Tongue (tissue), 2 donors: ENCODE data around the gene BICRAL. TPM values are rescaled to one million over a fixed set of nuclear protein-coding genes. Genes with fewer than 3 reads are reported as not detected.
"Not testable (repeated sequence)": the region's sequence is repeated elsewhere in the genome, so short reads cannot be mapped to it uniquely, and the experiment has no call there.

ENCODE experiments used
- DNase-seq: peaks from one replicate; pipeline ENCODE4 v3.0.0-alpha.2; 2015
- total RNA-seq: library from RNA; depleted of rRNA; stranded (reverse); fragments of >200 nt; gene quantifications from one replicate; pipeline ENCODE4 v1.2.3, GENCODE V29; 2014

BICRAL gene, protein sequence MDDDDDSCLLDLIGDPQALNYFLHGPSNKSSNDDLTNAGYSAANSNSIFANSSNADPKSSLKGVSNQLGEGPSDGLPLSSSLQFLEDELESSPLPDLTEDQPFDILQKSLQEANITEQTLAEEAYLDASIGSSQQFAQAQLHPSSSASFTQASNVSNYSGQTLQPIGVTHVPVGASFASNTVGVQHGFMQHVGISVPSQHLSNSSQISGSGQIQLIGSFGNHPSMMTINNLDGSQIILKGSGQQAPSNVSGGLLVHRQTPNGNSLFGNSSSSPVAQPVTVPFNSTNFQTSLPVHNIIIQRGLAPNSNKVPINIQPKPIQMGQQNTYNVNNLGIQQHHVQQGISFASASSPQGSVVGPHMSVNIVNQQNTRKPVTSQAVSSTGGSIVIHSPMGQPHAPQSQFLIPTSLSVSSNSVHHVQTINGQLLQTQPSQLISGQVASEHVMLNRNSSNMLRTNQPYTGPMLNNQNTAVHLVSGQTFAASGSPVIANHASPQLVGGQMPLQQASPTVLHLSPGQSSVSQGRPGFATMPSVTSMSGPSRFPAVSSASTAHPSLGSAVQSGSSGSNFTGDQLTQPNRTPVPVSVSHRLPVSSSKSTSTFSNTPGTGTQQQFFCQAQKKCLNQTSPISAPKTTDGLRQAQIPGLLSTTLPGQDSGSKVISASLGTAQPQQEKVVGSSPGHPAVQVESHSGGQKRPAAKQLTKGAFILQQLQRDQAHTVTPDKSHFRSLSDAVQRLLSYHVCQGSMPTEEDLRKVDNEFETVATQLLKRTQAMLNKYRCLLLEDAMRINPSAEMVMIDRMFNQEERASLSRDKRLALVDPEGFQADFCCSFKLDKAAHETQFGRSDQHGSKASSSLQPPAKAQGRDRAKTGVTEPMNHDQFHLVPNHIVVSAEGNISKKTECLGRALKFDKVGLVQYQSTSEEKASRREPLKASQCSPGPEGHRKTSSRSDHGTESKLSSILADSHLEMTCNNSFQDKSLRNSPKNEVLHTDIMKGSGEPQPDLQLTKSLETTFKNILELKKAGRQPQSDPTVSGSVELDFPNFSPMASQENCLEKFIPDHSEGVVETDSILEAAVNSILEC
- total RNA-seq: 16.6 TPM

DNA sequence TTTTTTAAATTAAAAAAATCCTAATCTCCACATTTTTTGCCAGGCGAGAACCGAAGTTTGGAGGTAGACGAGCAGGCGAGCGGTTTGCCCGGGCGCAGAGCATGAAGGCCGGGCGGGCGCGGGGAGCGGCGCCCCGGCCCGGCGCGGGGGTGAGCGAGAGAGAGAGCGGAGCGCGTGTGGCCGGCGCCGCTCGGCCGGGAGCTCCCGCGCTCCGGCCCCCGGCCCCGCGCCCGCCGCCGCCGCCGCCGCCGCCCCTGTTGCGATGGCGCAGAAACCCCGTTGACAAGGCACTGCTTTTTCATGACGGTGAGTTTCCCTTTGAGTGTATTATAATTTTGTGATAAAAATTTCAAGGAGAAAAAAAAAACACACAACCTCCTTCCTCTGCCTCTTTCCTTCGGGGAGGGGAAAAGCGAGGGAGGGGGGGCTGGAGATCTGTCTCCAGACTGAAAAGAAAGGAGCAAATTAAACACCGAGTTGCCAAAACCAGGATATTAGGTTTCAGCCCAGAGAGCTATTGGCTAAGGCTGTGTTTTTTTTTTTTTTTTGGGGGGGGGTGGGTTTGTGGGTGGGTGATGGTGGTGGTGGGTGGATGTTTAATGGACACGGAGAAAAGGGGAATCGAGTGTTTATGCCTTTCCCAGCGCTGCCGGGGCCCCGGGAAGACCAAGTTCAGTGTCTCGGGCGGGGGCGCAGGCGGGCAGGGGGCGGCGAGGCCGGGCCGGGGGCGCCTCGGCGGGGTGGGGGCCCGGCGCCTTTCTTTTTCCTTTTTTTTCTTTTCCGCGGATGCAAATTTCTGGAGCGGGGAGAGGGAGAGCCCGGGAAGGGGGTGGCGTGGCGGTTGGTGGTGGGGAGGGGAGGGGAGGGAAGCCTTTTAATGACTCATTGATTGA, at the start of gene BICRAL:
Gene BICRAL, plus strand, starts transcription at position 257 of the 893 bp plus-strand sequence. CDS start 39,971 bp downstream, outside the sequence.
- DNase-seq: peak; percentile 94

DNA sequence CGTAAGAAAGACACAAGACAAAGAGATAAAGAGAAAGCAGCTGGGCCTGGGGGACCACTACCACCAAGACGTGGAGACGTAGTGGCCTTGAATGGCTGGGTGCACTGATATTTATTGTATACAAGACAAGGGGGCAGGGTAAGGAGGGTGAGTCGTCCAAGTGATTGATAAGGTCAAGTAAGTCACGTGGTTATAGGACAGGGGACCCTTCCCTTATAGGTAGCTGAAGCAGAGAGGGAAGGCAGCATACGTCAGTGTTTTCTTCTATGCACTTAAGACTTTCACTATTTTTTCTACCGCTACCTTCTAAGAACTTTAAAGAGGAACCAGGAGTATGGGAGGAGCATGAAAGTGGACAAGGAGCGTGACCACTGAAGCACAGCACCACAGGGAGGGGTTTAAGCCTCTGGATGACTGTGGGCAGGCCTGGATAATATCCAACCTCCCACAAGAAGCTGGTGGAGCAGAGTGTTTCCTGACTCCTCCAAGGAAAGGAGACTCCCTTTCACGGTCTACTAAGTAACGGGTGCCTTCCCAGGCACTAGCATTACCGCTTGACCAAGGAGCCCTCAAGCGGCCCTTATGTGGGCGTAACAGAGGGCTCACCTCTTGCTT, 47.9 kb upstream of the BICRAL start:
- DNase-seq: not testable (repeated sequence)

DNA sequence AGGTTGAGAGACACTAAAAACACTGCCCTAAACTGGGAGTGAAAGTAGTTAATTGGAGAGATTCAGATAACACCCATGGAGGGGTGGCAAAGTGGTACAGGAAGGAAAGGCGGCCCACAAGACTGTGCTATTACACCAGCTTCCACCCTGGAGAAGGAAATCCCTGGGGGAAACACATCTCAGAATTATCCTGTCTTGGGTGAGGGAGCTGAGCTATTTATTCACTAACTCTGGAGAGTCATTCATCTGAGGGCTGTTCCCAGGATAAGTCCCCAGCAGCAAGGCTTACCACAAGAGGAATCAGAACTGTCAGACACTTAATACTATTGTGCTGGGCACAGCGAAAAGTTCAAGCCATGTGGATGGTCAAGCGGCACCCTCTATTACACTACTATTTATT, 45.9 kb upstream of the BICRAL start:
- no peak for DNase-seq

DNA sequence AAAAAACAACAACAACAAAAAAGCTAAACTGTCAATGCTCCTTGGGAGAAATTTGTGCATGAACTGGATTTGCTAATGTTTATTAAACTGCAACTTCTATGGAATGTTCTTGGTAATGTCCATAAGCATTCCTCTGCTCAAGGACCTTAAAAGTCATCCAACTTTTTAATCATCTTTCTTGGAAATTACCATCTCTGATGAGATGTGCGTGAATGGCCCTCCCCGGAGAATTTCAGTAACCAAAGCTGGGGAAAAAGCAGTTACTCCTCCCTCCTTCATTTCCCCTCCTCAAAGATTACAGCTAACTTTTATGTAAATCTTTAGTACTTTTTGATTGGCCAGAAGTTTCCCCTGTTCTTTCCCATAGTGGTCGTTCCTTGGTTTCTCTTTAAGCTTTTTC, 41.1 kb upstream of the BICRAL start:
- no peak for DNase-seq

DNA sequence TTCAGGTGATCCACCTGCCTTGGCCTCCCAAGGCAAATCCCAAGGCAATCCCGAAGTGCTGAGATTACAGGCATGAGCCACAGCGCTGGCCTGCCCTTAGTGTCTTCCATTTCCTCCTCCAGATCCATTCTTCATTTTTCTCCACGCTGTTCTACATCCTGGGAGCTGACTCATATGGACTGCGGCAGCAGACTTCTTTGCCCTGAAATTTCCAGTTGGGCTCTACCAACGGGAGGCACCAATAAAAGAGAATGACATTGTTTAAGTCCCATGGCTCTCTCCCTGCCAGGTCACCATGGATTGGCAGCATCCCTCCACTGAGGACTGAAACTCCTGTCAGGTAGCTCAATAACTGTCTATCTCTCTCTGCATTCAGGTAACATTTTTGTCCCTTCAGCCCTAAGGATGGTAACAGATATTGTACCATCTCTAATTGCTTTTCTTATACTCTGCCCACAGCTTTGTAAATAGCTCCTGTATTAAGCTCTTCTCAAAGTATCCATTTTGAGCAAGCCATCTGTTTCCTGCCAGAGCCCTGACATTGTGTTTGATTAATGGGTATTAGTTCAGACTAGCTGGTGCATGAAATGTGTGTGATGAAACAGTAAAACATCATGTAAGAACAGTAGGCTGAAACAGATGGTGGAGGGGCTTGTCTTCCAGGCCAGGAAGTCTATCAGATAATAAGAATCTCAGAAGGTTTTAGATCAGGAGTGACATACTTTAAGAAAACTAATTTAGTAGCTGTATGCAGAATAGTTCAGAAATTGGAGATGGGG, 39.5 kb upstream of the BICRAL start:
- peak; percentile 16 for DNase-seq

DNA sequence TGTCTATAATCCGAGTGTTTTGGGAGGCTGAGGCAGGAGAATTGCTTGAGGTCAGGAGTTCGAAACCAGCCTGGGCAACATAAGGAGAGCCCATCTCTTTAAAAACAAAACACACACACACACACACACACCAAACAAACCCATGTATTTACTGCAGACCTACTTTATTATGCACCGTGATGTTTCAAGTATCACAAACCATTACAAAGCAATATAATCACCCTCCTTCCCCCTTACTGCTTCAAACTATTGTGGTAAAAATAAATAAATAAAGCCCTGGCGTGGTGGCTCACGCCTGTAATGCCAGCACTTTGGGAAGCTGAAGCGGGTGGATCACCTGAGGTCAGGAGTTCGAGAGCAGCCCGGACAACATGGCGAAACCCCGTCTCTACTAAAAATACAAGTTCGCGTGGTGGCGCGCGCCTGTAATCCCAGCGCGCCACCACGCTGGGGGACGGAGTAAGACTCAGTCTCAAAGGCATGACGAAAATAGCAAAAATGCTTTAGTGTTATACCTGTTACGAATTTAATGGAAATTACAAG, 37.4 kb upstream of the BICRAL start:
- no peak for DNase-seq

DNA sequence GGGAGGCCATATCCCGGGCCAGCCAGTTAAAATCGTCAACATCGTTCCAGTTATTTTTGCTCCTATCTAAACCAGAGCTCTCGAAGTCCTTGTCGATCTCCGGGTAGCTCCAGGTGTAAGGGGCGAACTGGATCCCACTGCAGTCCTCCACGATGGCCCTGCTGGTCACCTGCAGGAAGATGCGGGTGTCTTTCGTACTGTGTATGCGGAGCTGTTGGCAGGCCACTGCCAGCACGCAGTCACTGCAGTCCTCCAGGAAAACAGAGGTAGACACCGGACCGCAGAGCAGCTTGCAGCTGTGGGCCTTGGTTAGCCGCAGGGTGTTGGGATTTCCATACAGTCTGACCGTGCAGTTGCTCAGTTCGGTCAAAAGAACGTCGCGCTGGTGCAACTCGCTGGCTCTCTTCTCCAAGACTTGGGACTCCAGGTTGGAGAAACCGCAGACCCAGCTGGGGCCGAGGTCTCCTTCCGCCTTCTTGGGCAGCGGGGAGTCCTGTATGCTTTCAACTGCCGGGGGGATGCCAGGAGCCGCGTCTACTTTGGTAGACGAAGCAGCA, 36.7 kb upstream of the BICRAL start:
- peak; percentile 64 for DNase-seq

DNA sequence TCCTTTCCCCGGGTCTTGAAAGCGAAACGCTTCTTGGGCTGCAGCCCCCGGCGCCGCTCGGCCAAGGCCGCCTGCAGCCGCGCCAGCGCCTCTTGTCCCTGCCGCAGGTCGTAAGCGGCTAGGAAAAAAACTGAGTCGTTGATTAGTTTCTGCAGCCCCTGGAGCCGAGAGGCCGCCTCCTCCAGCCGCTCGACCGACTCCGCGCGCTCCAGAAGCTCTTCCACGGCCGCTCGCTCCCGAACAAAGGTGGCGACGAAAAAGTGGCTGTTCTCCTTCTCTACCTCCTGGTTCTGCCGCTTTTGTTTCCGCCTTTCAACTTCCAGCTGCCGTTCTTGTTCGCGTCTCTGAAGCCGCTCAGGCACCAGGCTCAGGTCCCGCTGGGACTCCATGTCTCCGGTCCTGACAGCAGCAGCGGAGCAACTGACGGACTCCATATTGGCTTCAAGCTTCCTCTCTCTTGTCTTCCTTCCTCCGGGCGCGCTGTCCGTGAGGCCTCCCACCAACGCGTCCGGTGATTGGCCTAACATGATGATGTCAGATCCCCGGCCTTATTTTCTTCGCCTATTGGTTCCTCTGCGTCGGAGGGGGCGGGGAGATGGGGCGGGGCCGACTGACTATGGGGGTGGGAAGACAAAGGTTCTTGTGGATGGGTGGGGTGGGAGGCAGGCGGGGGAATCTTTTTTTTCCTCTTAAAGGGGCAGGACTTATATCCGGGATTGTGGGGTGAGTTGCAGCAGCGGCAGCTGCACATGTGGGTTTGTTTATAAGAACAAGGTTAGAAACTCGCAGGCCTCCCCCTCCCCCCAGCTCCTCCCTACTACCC, 36.0 kb upstream of the BICRAL start, which contains the start of gene TBCC:
Gene TBCC, minus strand, starts transcription at position 464 of the 823 bp plus-strand sequence. Its CDS starts 30 bp downstream, at position 434.
- peak; percentile 99 for DNase-seq

DNA sequence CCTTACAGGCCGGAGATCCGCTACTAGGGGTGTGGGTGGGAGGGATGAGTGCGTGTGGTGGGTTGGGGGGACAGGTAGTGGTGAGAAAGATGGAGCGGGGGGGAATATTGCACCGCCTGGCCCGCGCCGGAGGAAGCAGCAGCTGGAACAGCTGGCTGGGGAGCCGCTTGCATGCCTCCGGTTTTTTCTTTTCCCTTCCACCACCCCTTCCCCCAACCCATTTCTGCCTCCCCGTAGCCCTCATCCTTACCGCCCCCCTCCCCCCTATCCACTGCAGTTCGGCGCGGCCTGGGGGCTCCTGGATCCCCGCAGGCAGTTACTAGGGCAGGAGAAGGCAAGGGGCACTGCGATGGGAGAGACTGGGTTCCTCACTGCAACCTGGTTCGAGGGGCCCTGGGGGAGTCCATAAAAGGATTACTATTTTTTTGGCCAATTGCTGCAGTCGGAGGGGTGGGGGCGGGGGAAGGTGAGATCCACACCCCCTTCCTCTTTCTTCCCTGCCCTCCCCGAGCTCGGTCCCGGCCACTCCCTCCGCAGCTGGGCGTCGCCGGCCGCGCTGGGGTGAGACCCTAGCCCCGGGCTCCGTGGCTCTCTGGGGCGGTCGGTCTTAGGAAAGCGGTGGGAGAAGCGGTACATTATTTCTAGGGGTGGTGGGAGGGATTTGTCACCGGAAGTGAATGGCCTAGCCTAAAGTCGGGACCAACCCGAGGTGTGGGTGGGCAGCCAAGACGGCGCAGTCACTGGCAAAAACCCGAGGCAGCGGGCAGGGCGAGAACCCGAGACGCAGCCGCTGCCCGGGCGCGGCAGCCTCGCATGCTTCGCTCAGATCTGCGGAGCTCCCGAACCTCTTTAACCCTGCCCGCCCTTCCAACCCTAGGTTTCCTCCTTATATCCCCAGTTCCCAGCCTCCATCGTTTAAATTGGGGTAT, 35.1 kb upstream of the BICRAL start:
- peak; percentile 96 for DNase-seq

DNA sequence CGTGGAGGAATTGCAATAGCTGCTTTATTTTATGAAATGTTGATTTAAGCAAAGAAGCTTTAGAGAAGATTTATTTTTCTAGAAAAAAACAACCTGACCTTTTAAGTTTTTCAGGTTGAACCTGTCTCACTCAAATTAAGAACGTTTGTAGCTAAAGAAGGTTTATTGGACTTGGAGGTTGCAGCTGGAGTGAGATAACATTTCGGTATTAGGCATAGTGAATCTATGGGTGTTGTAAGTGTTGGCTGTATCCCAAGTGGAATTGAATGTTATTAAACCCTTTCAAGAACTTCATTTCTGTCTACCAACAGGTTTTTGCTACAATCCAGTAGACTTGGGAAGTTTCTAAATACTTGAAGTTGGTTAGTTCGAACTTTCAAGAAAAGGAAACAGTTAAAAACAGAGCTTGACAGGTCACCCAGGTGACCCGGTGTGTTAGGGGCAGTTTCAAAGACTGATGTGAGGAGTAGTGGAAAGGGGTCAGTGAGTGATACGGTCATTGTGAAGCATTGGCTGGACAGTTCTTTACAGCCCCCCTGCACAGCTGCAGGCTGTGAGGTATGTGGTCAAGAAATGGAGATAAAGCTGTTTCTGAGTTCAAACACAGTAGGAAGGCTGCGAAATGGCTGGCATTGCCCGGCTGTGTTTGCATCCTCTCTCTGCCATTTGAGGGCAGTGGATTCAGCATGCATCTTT, 33.5 kb upstream of the BICRAL start:
- DNase-seq: peak; percentile 37

DNA sequence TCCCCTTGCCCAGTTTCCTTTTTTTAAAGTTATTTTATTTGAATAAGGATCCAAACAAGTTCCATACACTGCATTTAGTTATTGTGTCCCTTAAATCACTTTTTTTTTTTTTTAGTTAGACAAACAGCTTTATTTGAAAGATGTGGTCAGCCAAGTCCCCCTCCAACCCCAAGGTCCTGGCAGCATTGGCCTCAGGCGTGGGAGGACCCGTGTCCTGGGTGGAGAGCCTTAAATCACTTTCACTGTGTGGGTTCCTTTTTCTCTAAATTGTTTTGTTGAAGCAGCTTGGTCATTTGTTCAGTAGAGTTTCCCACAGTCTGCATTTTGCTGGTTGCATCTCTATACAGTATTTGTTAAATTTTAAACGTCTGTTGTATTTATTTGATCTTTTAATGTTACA, 30.8 kb upstream of the BICRAL start:
- DNase-seq: no peak

DNA sequence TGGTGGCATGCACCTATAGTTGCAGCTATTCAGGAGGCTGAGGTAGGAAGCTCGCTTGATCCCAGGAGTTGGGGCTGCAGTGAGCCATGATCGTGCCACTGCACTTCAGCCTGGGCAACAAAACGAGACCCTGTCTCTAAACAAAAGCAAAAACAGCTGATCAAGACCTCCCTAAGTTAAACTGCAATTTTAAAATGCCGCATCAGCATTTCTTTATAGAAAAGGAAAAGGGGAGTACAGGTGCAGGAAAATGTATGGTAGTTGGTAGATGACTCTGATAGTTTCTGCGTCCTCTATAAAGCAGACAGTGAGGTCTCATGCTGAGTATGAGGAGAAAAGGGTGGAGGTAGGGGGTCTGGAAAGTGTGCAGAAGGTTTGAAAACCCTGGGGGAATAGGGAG, 27.1 kb upstream of the BICRAL start:
- no peak for DNase-seq

DNA sequence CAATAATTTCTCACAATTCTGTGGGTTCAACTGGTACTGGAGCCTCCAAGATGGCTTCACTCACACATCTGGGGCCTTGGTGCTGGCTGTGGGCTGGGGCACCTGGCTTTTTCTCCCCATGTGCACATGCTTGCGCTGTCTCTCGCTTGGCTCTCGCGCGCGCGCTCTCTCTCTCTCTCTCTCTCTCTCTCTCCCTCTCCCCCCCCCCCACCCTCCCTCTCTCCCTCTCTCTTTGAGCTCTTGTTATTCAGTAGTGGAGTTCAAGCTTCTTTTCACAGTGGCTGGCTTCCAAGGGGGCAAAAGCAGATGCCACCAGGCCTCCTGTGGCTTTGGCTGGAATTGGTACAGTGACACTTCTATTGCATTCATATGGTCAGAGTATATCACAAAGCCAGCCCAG, 25.1 kb upstream of the BICRAL start:
- DNase-seq: no peak

DNA sequence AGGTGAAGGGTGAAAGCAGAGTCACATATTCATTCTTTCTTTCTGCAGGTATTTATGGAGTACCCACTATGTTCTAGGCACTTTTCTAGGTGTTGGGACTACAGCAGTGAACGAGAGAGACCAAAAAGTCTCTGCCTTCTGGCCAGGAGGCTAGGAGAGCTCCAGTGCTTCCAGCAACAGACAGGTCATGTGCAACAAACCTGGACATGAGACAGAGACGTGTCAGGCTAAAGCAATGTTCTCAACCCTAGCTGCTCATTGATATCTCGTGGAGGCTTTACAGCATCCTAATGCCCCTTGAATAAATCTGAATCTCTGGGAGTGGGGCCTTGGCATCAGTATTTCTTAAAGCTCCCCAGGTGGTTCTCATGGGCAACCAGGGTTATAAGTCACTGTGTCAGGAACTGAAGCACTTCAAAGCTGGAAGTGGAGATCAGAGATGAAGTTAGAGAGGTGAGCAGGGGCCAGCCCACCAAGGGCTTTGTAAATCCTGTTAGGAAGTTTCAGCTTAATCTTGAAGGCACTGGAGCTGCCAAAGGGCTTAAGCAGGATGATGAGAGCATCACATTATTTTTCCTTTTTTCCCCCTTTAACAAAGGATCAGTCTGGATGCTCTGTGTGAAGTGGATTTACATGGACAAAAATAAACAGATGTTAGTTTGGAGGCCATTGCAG, 23.0 kb upstream of the BICRAL start:
- no peak for DNase-seq

DNA sequence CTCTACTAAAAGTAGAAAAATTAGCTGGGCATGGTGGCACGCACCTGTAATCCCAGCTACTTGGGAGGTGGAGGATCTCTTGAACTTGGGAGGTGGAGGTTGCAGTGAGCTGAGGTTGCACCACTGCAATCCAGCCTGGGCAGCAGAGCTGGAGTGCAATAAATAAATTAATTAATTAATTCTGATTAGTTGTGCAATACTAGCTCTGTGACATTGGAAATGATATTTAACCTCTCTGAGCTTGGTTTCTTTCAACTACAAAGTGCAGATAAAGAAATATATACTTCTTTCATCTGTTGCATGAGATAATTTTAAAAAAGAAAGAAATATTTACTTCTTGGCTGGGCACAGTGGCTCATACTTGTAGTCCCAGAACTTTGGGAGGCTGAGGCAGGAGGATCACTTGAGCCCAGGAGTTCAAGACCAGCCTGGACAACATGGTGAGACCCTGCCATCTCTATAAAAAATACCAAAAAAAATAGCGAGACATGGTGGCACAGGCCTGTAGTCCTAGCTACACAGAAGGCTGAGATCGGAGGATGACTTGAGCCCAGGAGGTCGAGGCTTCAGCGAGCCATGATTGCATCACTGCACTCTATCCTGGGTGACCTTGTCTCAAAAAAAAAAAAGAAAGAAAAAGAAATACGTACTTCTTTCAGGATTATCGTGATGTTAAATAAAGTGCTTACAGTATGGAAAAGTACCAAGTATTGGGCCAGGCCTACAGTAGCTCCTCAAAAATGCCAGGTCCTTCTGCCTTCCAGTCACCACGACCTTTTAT, 20.4 kb upstream of the BICRAL start:
- DNase-seq: no peak

DNA sequence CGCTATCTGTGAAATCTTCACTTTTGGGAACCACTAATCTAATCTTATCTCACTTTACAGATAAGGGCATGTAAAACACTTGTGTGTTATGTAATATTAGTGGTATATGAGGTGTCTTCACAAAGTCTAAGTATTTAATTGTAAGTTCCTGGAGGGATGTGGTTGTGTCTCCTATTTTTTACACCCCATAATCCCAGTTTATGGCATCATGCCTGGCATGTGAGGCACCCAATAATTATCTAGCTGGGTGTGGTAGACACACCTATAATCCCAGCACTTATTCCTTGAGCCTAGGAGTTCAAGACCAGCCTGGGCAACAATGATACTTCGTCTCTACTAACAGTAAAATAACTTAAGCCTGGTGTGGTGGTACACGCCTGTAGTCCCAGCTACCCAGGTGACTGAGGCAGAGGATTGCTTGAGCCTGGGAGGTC, 19.4 kb upstream of the BICRAL start:
- DNase-seq: no peak
